Suprapubic skin (tissue), 4 donors: ENCODE measurements around the gene ATL1. TPM values are rescaled to one million over a fixed set of nuclear protein-coding genes. Genes with fewer than 3 reads are reported as not detected.

ENCODE experiments used
- DNase-seq, 2 donors: peaks; one replicate each; pipeline ENCODE4 v3.0.0-alpha.2; 2019; ENCODE audit warnings: low spot score in 2 of 2
- H3K27ac ChIP-seq: fragments of 200-600 bp; sonication (generic); one replicate; pipeline ENCODE4 v1.5.1; 2019
- H3K27me3 ChIP-seq: fragments of 200-600 bp; sonication (generic); one replicate; pipeline ENCODE4 v1.5.1; 2019
- H3K36me3 ChIP-seq: fragments of 200-600 bp; sonication (generic); one replicate; pipeline ENCODE4 v1.5.1; 2019
- H3K4me1 ChIP-seq: fragments of 200-600 bp; sonication (generic); one replicate; pipeline ENCODE4 v1.5.1; 2019
- H3K4me3 ChIP-seq: fragments of 200-600 bp; sonication (generic); one replicate; pipeline ENCODE4 v1.5.1; 2019; ENCODE audit warnings: mild to moderate bottlenecking
- H3K9me3 ChIP-seq: fragments of 200-600 bp; sonication (generic); one replicate; pipeline ENCODE4 v1.5.1; 2019
- CTCF ChIP-seq, 2 donors: fragments of 200-600 bp in 1 of 2; fragments of 450-650 bp in 1 of 2; sonication (generic) in 1 of 2; IDR thresholded peaks; one replicate each; pipeline ENCODE4 v1.5.1; 2016 to 2019; ENCODE audit warnings: antibody characterized with exemption in 2 of 2, mild to moderate bottlenecking in 1 of 2, moderate library complexity in 1 of 2
- EP300 ChIP-seq: sonication (generic); formaldehyde crosslinking; IDR thresholded peaks from one replicate; pipeline ENCODE4 v1.6.1; 2017; ENCODE audit warnings: antibody characterized with exemption
- POLR2A ChIP-seq, 2 donors: fragments of 450-650 bp; IDR thresholded peaks; one replicate each; pipeline ENCODE4 v1.6.1; 2017; ENCODE audit warnings: antibody characterized with exemption in 2 of 2, mild to moderate bottlenecking in 2 of 2, moderate library complexity in 2 of 2
- POLR2AphosphoS5 ChIP-seq, 3 donors: sonication (generic); formaldehyde crosslinking; IDR thresholded peaks; one replicate each; pipeline ENCODE4 v1.6.1; 2017; ENCODE audit warnings: antibody characterized with exemption in 3 of 3
- WGBS: methylation state at CpG from one replicate; pipeline ENCODE4 v1.1.5; 2018; 5-methylcytosine and 5-hydroxymethylcytosine counted together
- total RNA-seq, 4 donors: library from RNA; depleted of rRNA; stranded (reverse); fragments of >200 nt; gene quantifications; one replicate each; pipeline ENCODE4 v1.1.0, GENCODE V29; 2016

The ATL1 gene
- total RNA-seq, 4 donors from 2014 or later = 8.2 to 22.8 (median 14.5) TPM

DNA sequence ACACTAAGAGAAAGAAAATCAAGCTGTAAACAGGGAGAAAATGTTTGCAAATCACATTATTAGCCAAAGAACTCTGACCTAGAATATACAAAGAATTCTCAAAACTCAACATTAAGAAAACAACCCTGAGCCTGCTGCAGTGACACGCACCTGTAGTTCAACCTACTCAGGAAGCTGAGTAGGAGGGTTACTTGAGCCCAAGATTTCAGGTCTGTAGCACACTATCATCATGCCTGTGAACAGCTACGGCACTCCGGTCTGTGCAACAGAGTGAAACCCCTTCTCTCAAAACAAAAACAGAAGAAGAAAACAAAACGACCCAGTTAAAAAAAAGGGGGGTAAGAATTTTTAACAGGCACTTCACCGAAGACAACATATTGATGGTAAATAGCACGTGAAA is 87.3 kb downstream of the ATL1 start:
- Histone ChIP-seq H3K27ac (no peak overlapping the region), H3K4me3 (no peak overlapping the region), H3K27me3 (no peaks in the 10 kb centered on the region), H3K36me3 (peaks cover 2% of the 10 kb centered on the region), H3K4me1 (no peaks in the 10 kb centered on the region), H3K9me3 (no peaks in the 10 kb centered on the region)
- no peak for TF ChIP-seq POLR2A (IDR thresholded peaks at IDR 0.05)
- no peak for TF ChIP-seq POLR2AphosphoS5 (IDR thresholded peaks at IDR 0.05)
- TF ChIP-seq EP300 = no peak
- TF ChIP-seq CTCF (IDR thresholded peaks at IDR 0.05) = no peak
- WGBS = 67% methylated on average over 6 of the region's 6 CpGs
- DNase-seq = no peak

- no peak overlapping the region for H3K4me3 ChIP-seq
- TF ChIP-seq POLR2A (IDR thresholded peaks at IDR 0.05) (no peak), EP300 (no peak), POLR2AphosphoS5 (IDR thresholded peaks at IDR 0.05) (no peak), CTCF (IDR thresholded peaks at IDR 0.05) (no peak)
- H3K4me1 ChIP-seq = no peaks in the 10 kb centered on the region
- DNase-seq = no peak
- no peaks in the 10 kb centered on the region for H3K27me3 ChIP-seq
- no peaks in the 10 kb centered on the region for H3K36me3 ChIP-seq
- no peaks in the 10 kb centered on the region for H3K9me3 ChIP-seq
- H3K27ac ChIP-seq = no peak overlapping the region
Observed at GRCh38 chr14:50647753-50648152, 87.8 kb downstream of the ATL1 start.

- DNase-seq = no peak
- Histone ChIP-seq H3K4me3 (no peak overlapping the region), H3K4me1 (peaks cover under 1% of the 10 kb centered on the region), H3K9me3 (no peaks in the 10 kb centered on the region), H3K27me3 (no peaks in the 10 kb centered on the region), H3K36me3 (no peaks in the 10 kb centered on the region), H3K27ac (no peak overlapping the region)
- TF ChIP-seq CTCF (IDR thresholded peaks at IDR 0.05) (no peak), EP300 (no peak), POLR2A (IDR thresholded peaks at IDR 0.05) (no peak), POLR2AphosphoS5 (IDR thresholded peaks at IDR 0.05) (no peak)
Observed at GRCh38 chr14:50649691-50650090, 89.7 kb downstream of the ATL1 start.

DNA sequence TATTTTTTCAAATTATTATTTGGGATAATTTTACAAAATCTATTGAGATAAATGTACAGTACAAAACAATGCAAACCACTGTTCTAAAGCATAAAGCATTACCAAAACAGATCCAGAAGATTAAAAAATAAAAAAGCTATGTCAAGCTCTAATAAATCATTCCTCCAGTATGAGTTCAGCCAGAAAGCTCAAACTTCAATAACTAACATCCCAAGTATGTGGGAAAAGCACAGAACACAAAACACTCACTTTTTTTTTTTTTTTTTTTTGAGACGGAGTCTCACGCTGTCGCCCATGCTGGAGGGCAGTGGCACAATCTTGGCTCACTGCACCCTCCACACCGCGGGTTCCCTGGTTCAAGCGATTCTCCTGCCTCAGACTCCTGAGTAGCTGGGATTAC is 96.8 kb downstream of the ATL1 start:
- no peak for TF ChIP-seq EP300
- no peak for TF ChIP-seq POLR2AphosphoS5 (IDR thresholded peaks at IDR 0.05)
- no peak for TF ChIP-seq POLR2A (IDR thresholded peaks at IDR 0.05)
- 62% methylated on average over 6 of the region's 6 CpGs for WGBS
- H3K9me3 ChIP-seq = no peaks in the 10 kb centered on the region
- peaks cover 41% of the 10 kb centered on the region for H3K4me1 ChIP-seq
- no peaks in the 10 kb centered on the region for H3K27me3 ChIP-seq
- DNase-seq = no peak
- peaks cover 7% of the 10 kb centered on the region for H3K36me3 ChIP-seq
- H3K27ac ChIP-seq = peak overlapping the region; percentile 69
- H3K4me3 ChIP-seq = no peak overlapping the region

DNA sequence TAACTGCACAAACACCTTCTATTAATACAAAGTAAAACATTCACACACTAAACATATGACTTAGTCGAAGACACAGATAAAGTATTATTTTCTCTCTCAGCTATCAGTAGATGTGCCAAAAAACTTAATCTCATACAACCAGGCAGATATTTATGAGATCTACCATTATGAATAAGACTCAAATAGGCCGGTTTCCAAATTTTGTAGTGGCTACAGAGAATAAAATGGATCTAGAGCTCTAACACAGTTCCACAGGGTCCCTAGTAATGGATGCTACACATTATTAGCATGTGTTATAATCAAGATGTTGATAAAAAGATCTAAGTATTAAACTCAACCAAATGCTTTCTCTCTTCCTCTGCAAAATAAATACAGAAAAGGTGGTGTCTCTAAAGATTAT is 97.8 kb downstream of the ATL1 start:
- no peak for TF ChIP-seq CTCF (IDR thresholded peaks at IDR 0.05)
- no peak for TF ChIP-seq POLR2A (IDR thresholded peaks at IDR 0.05)
- no peak for TF ChIP-seq POLR2AphosphoS5 (IDR thresholded peaks at IDR 0.05)
- no peak for TF ChIP-seq EP300
- Histone ChIP-seq H3K9me3 (no peaks in the 10 kb centered on the region), H3K27me3 (no peaks in the 10 kb centered on the region), H3K4me3 (peak overlapping the region; percentile 20), H3K27ac (peak overlapping the region; percentile 69), H3K4me1 (peaks cover 41% of the 10 kb centered on the region), H3K36me3 (peaks cover 8% of the 10 kb centered on the region)
- WGBS = 28% methylated on average over 2 of the region's 2 CpGs
- no peak for DNase-seq

- no peak for DNase-seq
- H3K4me1 ChIP-seq = peaks cover 41% of the 10 kb centered on the region
- H3K4me3 ChIP-seq = peak overlapping the region; percentile 20
- WGBS = 22% methylated on average over 6 of the region's 6 CpGs
- H3K9me3 ChIP-seq = no peaks in the 10 kb centered on the region
- H3K27me3 ChIP-seq = no peaks in the 10 kb centered on the region
- TF ChIP-seq POLR2AphosphoS5 (IDR thresholded peaks at IDR 0.05) (no peak), CTCF (IDR thresholded peaks at IDR 0.05) (no peak)
- peak overlapping the region; percentile 69 for H3K27ac ChIP-seq
- H3K36me3 ChIP-seq = peaks cover 8% of the 10 kb centered on the region
Observed at GRCh38 chr14:50658203-50658602, 98.3 kb downstream of the ATL1 start.
